Hematopoietic multipotent progenitor cell treated with erythropoietin and hydrocortisone succinate and interleukin-3 and kit ligand, for 6 days (in vitro differentiated cells): ENCODE results near the gene B4GALT3.
A peak's percentile ranks its signal among the peaks of the same experiment; 100 is the strongest.

Experiments used
- DNase-seq: peaks from one replicate; pipeline ENCODE4 v3.0.0-alpha.2; 2015

The B4GALT3 gene

DNA sequence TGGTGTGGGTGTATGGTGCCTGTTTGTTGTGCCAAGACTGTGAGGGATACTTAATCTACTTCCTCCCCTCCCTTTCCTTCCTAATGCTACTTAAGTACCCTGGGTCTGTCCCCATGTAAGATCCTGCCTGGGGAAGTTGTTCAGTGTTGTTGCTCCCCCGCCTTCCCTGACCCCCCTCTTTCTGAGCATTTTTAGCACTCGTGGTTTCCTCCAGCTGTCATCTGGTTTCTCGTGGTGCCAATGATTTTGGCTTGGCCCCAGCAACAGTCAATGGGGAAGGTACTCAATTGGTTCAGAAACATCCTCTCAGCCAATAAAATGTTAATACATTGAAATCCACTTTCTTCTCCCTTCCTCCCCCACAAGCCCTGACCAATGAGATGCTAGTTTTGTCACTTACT is 8.0 kb upstream of the B4GALT3 start:
- peak; percentile 90 for DNase-seq

DNA sequence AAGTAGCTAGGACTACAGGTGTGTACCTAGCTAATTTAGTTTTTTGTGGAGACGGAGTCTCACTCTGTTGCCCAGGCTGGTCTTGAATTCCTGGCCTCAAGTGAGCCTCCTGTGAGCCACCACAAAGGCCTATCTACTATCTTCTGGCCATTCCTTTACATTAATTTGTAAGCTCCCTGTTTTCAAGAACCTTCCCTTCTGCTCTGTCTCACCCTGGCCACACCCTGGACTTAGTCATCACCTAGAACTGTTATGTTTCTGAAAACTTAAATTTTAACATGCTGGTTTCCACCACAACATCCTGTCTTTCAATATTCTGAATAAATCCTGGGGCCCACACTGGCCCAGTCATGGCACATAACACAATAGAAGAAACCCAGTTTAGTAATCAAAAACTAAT is 4.9 kb upstream of the B4GALT3 start:
- DNase-seq = no peak

- DNase-seq = no peak
These were observed 3.3 kb upstream of the B4GALT3 start for GRCh38 chr1:161180639-161181038.

DNA sequence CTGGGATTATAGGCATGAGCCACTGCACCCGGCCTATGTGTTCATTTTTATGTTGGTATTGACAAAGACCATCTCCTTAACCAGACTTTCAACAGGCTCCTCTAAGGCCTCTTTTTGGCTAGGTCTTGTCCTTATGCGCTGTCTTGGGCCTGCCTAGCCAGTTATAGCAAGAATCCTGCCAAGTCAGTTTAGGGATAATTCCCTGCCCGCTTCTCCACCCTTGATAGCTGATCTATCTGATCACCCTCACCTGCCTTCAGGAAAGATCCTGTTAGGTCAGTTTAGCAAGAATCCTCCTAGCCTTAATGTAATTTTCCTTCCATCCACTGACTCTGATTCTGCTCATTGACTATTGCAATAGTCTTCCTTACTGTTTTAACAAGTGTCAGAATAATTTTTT is 2.4 kb upstream of the B4GALT3 start:
- no peak for DNase-seq

DNA sequence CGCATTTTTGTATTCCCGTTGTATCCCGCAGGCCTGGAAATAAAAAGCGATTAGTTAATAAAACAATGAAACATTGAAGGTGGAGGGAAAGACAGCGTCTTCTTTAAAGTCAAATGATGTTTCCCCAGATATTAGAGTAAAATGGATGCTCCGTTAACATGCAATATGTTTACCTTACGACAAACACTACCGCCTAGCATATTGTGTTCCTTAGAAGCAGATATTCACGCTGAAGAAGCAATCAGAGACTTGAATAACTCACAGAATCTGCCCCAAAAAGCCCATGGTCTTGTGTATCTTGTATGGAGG is 583 bp upstream of the B4GALT3 start:
- DNase-seq = no peak

DNA sequence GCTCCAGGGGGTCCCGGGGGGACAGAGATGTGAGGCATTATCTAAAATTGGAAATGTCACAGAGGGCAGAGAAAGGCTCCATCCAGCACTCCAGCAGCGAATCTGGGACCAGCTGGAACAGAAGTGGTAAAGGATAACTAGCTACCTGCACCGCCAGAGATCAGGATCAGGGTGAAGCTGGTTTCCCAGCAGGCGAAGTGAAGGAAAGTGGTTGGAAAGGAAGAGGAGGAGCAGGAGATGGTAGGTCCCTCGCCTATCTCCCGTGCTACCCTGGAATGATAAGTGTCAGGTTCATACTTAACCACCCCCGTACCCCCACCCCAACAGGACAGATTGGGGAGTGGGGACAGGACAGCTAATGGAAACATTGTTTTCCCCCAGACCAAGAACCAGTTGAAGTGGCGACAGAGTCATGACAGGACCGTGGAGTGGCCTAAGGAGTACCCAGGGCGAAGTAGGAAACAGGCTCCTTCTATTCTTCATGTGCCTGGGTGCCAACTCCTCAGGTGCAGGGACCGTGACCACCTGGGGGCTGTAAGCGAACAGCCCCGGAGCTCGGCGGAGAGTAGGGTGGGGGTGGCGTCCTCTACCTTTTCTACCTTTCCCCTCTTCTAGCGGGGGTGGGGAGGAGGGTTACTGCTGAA is 717 bp downstream of the B4GALT3 start:
- DNase-seq = no peak

- DNase-seq = no peak
These were observed 1.4 kb downstream of the B4GALT3 start for GRCh38 chr1:161175771-161176453.

DNA sequence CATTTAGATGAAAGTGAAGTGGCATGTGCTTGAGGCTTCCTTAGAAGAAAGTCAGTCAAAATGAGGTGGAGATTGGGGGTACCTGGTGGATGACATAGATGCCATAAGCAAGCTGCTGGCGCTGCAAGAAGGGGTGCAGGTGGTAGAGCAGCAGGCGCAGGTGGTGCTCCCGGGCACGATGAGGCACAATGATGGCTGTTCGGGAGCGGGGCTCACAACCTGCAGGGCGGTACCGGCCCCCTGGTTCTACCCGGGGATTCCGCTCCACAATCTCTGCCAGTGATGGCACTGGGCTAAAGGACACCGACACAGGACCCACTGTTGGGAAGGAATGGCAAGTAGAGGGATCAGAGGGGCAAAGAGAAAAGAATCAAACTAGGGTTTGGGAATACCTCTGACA is 2.4 kb downstream of the B4GALT3 start:
- no peak for DNase-seq

GRCh38 chr1:161173711-161174110 is 3.6 kb downstream of the B4GALT3 start:
- DNase-seq = no peak

DNA sequence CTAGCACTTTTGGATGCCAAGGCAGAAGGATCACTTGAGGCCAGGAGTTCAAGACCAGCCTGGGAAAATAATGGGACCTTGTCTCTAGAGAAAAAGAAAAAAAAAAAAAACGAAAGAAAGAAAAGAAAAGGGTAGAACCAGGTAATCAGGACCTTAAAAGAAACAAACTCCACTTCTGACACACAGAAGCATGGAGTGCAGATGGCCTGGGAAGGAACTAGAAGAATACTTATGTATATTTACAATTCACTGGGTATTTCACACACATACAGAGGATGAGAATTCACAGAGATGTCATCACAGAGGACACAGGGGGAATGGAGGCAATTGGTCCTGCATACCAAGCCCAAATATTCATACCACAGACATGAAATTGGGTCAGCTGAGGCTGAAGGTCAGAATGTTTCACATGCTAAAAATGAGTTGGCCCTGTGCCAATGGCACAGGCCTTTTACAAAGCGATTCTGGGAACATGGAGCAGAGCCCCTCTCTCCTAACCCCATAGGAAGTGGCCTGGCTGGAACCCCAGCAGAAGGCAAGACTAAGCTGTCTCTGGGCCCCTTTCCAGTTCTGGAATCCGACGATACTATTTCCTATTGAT is 4.4 kb downstream of the B4GALT3 start:
- DNase-seq = no peak

- DNase-seq = no peak
These were observed 5.0 kb downstream of the B4GALT3 start for GRCh38 chr1:161172349-161172748.

DNA sequence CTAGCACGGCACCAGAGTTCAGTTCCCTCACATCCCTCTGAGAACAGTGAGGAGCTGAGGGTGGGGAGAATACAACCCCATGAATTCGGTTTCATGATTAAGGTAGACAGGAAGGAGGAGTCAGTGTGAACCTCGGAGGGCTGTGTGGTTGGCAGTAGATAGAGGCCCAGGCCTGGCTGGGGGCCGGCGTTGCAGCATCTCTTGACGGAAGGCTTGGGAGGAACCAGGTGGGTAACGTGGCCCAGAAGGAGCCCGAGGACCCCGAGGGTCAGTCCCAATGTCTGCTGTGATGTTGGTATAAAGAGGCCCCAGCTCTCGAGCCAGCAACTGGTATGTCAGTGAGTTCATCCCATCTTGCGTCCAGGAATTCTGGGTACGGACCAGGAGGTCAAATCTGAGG is 5.6 kb downstream of the B4GALT3 start:
- no peak for DNase-seq

GRCh38 chr1:161171191-161171590 is 6.1 kb downstream of the B4GALT3 start:
- no peak for DNase-seq

DNA sequence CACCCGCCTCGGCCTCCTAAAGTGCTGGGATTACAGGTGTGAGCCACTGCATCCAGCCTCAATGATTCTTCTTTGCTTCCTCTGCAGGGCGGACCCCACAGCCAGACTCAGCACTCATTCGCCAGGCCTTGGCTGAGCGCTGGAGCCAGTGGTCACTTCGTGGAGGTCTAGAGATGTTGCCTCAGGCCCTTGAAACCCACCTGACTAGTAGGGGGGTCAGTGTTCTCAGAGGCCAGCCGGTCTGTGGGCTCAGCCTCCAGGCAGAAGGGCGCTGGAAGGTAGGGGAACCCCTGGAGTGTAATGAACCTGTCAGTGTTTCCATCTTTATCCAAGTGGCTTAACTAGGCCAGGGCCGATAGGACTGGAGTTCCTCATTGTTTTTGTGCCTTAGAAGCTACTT is 8.4 kb downstream of the B4GALT3 start:
- no peak for DNase-seq

DNA sequence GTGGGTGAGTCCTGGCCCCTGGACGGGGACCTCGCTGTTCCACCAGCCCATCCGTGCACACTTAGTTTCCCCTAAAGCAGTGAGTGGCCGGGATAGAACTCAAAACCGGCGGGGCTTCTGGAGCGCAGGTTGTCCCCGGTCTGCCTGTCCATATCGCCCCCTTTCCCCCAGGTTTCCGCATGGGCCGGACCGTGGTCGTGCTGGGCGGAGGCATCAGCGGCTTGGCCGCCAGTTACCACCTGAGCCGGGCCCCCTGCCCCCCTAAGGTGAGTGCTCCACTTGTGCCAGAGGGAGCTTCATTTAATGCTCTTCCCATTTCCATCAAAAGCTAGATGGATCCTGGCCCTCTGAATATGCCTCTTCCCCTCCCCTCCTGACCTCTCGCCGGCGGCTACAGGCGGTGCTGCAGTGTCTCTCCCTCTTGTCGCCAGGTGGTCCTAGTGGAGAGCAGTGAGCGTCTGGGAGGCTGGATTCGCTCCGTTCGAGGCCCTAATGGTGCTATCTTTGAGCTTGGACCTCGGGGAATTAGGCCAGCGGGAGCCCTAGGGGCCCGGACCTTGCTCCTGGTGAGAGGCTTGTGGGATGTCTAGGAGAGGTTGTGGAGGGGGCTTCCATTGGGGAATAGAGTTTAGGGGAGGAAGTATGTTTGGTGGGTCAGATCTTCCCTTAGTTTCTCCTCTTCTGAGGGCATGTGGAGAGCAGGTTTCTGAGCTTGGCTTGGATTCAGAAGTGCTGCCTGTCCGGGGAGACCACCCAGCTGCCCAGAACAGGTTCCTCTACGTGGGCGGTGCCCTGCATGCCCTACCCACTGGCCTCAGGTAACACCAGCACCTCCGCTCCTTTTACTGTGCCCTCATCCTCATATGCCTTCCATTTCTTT is 10.4 kb downstream of the B4GALT3 start:
- peak; percentile 70 for DNase-seq

GRCh38 chr1:161165742-161166668 is 11.3 kb downstream of the B4GALT3 start, which contains the start of gene PPOX:
PPOX (plus strand) TSS chr1:161166426; CDS start chr1:161166848, 422 bp downstream.
- DNase-seq = peak; percentile 100

DNA sequence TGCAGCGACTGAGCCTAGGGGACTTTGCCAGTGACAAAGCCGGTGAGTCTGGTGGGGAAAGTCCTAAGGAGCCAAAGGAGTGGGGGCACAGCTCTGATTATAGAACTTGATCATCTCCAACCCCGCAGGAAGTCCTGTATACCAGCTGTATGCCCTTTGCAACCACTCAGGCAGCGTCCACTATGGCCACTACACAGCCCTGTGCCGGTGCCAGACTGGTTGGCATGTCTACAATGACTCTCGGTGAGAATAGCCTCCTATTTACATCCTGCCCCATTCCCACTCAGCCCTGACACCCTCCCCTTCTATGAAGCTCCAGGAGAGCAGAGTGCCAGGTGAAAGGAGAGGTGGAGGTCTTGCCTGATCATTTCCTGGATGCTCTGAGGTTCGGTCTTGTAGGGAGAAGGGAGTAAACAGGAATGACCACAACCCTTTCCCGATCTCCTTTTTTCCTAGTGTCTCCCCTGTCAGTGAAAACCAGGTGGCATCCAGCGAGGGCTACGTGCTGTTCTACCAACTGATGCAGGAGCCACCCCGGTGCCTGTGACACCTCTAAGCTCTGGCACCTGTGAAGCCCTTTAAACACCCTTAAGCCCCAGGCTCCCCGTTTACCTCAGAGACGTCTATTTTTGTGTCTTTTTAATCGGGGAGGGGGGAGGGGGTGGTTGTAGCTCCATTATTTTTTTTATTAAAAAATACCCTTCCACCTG is 12.3 kb downstream of the B4GALT3 start:
- DNase-seq = no peak

GRCh38 chr1:161163793-161164192 is 13.5 kb downstream of the B4GALT3 start:
- DNase-seq = no peak

DNA sequence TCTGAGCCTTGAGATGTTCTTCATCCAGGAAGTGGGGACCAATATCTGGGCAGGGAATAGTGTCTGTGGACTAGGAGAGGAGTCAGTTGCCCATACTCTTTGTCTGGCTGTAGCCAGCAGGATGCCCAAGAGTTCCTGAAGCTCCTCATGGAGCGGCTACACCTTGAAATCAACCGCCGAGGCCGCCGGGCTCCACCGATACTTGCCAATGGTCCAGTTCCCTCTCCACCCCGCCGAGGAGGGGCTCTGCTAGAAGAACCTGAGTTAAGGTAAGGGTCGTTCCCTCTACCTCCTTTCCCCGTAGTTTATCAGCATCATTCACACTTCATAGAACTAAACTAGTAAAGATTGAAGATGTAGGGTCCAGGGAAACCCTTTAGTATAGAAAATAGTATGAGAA is 14.5 kb downstream of the B4GALT3 start:
- DNase-seq = no peak

DNA sequence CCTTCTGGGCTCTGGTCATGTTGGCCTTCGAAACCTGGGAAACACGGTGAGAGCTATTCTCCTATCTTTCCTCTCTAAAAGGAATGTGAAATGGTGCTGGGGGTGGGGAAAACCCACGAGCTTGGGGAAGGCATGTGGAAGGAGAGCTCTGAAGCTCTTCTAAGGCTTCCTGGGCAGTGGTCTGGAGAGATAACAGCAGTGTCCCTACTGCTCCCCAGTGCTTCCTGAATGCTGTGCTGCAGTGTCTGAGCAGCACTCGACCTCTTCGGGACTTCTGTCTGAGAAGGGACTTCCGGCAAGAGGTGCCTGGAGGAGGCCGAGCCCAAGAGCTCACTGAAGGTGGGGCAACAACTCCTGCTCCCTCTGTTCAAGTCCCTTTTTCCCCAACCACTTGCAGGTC is 15.3 kb downstream of the B4GALT3 start:
- no peak for DNase-seq

- DNase-seq = no peak
These were observed 15.7 kb downstream of the B4GALT3 start for GRCh38 chr1:161161652-161162051.

DNA sequence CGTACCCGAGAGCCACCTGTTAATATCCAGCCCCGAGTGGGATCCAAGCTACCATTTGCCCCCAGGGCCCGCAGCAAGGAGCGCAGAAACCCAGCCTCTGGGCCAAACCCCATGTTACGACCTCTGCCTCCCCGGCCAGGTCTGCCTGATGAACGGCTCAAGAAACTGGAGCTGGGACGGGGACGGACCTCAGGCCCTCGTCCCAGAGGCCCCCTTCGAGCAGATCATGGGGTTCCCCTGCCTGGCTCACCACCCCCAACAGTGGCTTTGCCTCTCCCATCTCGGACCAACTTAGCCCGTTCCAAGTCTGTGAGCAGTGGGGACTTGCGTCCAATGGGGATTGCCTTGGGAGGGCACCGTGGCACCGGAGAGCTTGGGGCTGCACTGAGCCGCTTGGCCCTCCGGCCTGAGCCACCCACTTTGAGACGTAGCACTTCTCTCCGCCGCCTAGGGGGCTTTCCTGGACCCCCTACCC is 16.6 kb downstream of the B4GALT3 start:
- no peak for DNase-seq
